A549 treated with dexamethasone at 1 μM for 4 hours (cell line): ENCODE data around the gene CCDC148. TPM values are rescaled to one million over a fixed set of nuclear protein-coding genes. Genes with fewer than 3 reads are reported as not detected.

Experiments used
- total RNA-seq: library from RNA; stranded (reverse); fragments of 200-300 nt; extraction: Qiagen RNA extraction; gene quantifications from 5 replicates; pipeline ENCODE4 v1.2.3, GENCODE V29; 2022

Gene CCDC148
- total RNA-seq = 0.14 to 0.35 TPM (median 0.28 TPM) in 5 replicates

DNA sequence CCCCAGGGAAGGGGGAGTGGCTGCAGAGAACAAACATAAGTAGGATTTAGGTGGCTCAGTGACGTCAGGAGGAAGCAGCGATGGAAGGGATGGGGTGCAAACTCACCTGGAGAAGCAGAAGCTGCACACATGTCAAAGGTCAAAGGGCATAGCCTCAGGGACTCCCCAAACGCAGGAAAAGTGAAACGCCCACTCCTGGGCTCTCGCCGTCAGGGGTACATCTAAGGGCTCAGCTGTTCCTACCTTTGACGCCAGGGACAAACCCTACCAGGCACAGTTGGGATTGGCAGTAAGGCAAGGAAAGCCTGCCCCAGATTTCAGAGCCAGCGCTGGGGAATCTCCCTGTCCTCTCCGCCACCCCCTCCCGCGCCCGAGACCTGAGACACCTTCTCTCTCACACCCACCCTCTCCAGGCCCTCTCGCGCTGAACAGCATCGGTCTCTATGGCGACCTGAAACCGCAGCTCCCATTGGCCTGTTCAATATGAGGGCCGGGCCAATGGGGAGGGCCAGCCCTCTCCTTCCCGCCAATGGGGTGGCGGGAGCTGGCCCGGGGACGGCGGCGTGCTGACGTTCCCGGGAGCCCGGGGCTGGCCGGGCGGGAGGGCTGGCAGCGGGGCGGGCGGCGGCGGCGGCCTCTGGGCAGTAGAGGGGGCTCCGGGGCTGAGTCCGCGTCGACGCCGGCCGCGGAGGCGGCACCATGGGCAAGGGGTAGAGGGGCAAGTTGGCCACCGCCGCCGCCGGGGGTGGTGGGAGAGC is at the start of gene CCDC148, which contains the start of gene PKP4:
CCDC148 (minus strand) TSS at position 445 of the 758 bp plus-strand sequence; CDS start at position 131, 314 bp downstream.
PKP4 (plus strand) TSS at position 644 of the 758 bp plus-strand sequence. CDS start 76,233 bp downstream, outside the sequence.

Other genes with a start within 250 kb of the CCDC148 start
- gene PKP4, start 199 bp upstream of the CCDC148 start, total RNA-seq = 21.6 to 29.8 TPM (median 27.0 TPM) in 5 replicates